HG03378 (cell line): ENCODE results near the gene G6PC1.

Experiments
- ATAC-seq: cut with Tn5 transposase; IDR thresholded peaks from one replicate; pipeline ENCODE4 v1.9.1; 2021; ENCODE audit warnings: mild to moderate bottlenecking, moderate library complexity; ENCODE audit not compliant: unreplicated experiment

G6PC1 gene

DNA sequence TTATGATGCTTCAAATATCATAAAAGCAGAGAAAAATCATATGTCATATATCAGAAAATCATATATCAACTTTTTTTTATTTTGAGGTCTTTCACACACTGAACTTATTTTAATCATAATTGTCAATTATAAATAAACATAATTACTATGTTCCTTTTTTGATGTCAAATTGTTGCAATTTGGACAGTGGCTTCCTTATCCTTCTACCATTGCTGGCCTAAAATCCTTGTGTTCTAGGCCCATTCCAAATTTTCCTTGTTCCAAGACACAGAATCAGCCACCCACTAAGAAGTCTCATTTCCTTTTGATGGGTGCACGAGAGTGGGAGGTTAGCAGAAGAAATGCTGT, 28.9 kb downstream of the G6PC1 start:
- ATAC-seq, result no peak

DNA sequence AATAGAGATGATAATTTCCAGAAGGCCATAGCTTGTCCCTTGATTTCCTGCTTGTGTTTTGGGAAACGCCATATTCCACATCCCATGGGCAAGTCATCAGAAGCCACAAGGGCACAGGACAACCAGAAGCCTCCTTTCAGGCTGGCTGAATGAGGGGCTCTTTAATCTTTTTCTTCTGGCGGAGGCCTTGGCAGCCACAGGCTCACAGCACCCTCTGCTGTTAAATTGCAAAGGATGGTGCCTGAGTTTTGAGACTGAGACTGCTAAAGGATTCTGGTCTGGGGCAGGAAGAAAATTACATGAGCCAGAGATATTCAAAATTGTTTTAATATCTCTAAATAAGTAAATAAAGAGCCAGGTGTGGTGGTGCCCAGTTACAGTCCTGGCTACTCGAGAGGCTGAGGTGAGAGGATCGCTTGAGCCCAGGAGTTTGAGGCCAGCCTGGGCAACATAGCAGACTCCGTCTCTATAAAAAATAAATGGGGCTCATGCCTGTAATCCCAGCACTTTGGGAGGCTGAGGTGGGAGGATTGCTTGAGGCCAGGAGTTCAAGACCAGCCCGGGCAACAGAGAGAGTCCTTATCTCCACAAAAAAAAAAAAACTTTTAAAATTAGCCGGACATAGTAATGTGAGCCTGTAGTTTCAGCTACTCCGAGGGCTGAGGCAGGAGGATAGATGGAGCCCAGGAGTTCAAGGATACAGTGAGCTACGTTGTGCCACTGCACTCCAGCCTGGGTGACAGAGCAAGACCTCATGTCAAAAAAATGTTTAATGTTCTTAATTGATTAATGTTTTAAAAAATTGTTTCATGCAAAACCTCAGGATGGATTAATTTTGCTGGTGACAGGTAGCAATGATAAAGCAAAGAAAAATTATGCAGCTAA, 37.4 kb downstream of the G6PC1 start:
- ATAC-seq, result no peak

DNA sequence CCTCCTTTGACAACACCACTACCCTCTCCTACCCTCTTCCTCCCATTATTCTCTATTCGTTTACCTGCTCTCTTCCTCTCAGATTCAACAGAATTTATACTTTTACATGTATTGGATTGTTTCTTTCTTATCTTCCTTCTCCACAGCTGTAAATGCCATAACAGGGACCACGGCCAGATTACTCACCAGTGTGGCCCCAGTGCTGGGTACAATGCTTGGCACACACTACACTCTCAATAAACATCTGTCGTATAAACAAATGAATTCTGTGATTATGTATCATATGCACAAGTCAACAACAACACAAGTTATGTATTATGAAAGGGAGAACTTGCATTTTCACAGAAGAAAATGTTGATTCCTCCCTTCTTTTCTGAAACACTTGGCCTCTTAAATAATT, 43.6 kb downstream of the G6PC1 start:
- ATAC-seq, result no peak

DNA sequence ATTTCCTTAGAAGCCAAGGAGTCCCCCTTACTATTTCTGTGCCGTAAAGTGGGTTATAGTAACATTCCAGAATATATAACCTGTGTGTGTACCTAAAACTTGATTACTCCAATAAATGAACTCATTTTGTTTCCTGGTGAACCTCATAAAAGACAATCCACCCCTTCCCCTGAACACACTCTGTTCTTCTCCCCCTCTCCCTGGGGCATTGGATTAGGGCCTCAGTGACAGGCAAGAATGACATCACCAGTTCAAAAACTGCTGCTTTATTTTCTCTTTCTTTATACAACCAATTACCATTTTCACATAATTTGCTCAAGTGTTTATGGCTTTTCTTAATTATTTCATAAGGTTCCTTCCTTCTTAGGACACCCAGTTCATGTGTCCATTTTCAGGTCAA, 46.2 kb downstream of the G6PC1 start:
- no peak for ATAC-seq

DNA sequence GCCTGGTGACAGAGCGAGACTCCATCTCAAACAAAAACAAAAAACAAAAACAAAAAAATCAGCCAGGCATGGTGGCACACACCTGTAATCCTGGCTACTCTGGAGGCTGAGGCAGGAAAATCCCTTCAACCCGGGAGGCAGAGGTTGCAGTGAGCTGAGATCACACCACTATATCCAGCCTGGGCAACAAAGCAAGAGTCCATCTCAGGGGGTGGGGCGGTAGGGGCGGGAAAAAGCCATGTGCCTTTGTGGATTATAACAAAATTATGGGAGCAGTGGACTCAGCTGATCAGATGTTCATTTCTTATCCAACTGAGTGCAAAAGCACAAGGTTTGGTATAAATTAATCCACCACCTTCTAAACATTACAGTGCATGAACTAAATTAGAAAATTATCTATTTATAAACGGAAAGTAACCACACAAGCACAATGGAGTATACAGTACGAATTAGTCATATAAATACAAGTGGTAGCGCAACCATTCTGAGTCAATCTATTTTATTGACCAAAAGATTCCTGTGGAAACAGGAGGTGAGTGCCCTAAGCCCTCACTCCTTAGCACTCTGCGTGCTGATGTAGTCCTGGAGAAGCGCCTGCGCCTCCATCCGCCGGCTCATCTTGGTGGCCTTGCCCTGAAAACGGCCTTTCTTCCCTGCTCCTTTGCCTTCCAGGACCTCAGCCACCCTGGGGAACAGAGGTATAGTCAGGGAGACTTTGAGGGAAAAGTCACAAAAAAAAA, 49.6 kb downstream of the G6PC1 start:
- ATAC-seq, result no peak
